ENCODE results near the gene ATXN2. TPM values are rescaled to one million over a fixed set of nuclear protein-coding genes. Genes with fewer than 3 reads are reported as not detected.

ATXN2 gene
- total RNA-seq, 2 donors from 2014 or later: 32.8 to 67.7 TPM

Other genes with a start within 250 kb of the ATXN2 start
- gene PHETA1, start 230.2 kb downstream of the ATXN2 start, total RNA-seq: 1 to 10 TPM; 2.1 to 2.2 TPM
- 10 to 100 TPM in 1 of 2 donors, 1 to 10 TPM in 1; 10.0 to 12.2 TPM for gene SH2B3, start 193.4 kb downstream of the ATXN2 start, total RNA-seq
- gene BRAP, start 86.6 kb upstream of the ATXN2 start, total RNA-seq: 10 to 100 TPM; 20.6 to 22.3 TPM
- 10 to 100 TPM; 28.4 to 40.8 TPM for gene ACAD10, start 86.7 kb upstream of the ATXN2 start, total RNA-seq
- gene ALDH2, start 167.6 kb upstream of the ATXN2 start, total RNA-seq: not detected
- 10 to 100 TPM; 64.3 to 84.2 TPM for gene MAPKAPK5, start 242.9 kb upstream of the ATXN2 start, total RNA-seq

All from natural killer cell treated with Interleukin-12 subunit alpha and Interleukin-12 subunit beta and Interleukin-15 and Interleukin-18, amount 100 ng/mL, for 72 hours (primary cell).